ENCODE measurements around the gene KIAA1191.

The KIAA1191 gene

DNA sequence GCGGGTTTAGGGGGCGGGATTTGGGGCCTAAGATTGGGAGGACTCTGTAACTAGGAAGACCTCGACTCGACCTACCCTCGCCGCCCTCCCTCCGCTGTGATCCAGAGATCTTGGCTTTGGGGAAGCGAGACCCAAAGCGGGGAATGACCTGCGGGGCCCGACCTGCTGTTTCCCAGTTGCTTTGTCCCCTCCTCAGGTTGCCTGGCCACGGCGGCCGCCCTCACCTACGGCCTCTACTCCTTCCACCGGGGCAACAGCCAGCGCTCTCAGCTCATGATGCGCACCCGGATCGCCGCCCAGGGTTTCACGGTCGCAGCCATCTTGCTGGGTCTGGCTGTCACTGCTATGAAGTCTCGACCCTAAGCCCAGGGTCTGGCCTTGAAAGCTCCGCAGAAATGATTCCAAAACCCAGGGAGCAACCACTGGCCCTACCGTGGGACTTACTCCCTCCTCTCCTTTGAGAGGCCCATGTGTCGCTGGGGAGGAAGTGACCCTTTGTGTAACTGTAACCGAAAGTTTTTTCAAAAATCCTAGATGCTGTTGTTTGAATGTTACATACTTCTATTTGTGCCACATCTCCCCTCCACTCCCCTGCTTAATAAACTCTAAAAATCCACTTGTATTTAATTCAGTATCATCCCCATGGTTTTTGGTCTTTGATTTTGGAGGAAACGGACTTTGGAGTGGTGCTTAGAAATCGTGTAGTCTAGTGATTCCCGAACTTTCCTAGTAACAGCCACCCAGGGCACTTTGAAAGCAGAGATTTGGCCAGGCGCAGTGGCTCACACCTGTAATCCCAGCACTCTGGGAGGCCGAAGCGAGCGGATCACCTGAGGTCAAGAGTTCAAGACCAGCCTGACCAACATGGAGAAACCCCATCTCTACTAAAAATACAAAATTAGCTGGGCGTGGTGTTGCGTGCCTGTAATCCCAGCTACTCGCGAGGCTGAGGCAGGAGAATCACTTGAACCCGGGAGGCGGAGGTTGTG is 27.9 kb upstream of the KIAA1191 start:
- no peak for DNase-seq (ENCODE audit: low read depth)

DNA sequence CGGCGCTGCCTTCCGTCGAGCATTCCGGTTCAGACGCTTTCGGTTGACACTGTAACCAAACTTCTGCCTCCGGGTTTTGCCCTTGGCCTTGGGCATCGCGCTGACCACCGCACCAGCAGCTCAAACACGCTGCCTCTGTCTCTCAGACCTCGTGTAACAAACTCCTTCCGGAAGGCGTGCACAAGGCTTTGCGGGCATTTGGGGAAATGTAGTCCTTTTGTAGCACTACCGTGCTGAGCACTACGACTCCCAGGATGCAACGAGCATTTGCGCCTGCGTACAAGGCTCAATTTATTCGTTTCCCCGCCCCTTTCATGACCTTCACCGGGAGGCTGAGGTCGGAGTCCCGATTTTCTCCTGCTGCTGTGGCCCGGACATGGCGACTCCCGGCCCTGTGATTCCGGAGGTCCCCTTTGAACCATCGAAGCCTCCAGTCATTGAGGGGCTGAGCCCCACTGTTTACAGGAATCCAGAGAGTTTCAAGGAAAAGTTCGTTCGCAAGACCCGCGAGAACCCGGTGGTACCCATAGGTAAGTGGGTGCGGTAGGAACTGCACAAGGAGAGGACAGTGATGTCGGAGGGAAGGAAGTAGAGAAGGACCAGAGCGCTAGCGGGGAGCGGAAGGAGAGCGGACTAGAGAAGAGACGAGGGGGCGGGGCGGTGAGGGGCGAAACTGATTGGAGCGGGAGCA is 27.0 kb upstream of the KIAA1191 start, which contains the start of the genes HIGD2A and NOP16:
HIGD2A (plus strand) TSS at position 308 of the 691 bp plus-strand sequence; CDS start at position 377, 69 bp downstream.
NOP16 (minus strand) TSS at position 155 of the 691 bp plus-strand sequence; CDS start at position 96, 59 bp downstream.
- DNase-seq (ENCODE audit: low read depth) = peak; percentile 98

DNA sequence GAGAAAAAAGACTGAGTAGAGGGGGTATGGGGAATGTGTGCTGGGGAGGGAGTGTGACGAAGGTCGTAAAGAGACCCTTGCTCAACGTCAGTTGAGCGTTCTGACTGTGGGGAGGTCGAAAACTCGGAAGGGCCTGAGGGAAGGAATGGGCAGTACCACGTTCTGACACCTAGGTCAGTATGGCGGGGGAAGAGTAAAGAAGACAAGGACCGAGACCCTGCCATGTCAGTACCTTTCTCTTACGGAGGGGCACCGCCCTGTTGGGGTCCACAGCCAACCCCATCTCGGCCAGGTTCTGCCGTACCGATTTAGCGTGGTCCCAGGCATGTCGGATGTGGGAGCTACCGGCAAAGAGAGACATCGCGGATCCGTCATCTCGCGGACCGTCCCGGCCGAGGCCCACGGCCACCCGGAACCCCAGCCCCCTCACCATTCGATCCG is 26.5 kb upstream of the KIAA1191 start:
- no peak for DNase-seq (ENCODE audit: low read depth)

DNA sequence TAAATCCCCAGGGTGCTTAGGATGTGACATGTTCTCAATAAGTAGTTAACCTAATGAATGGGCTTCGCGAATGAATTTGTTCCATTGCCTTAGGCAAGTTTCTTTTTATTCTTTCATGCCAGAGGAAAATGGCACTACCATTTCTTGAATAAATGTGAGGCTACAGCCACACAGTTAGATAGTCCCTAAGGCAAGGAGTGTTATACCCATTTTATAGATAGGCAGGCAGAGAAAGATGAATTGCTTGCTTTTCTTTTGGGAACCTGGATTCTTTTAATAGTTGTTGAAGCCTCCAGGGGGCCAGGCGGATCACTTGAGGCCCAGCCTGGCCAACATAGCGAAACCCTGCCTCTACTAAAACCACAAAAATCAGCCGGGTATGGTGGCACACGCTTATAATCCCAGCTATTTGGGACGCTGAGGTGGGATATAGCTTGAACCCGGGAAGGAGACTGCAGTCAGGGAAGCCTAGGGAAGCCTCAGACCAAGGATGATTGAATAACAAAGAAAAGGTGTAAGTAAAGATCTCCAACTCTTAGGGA is 25.9 kb upstream of the KIAA1191 start:
- DNase-seq (ENCODE audit: low read depth) = no peak

DNA sequence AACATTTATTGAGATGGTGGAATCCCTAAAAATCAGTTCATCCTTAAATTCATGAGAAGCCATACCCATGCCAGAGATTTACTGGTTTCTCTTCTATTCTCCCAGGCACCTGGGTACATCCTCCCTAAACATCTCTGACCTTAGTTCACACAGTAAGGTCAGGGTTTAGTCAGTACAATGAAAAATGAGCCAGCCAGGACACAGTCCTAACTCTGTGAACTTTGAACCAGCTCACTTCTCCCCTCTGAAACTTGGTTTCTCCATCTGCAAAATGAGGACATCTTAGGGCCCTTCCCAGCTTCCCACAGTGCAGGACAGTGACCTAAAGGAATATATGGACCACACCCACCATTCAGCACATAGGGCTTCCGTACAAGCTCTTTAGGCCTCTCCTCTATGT is 24.9 kb upstream of the KIAA1191 start:
- DNase-seq (ENCODE audit: low read depth) = no peak

DNA sequence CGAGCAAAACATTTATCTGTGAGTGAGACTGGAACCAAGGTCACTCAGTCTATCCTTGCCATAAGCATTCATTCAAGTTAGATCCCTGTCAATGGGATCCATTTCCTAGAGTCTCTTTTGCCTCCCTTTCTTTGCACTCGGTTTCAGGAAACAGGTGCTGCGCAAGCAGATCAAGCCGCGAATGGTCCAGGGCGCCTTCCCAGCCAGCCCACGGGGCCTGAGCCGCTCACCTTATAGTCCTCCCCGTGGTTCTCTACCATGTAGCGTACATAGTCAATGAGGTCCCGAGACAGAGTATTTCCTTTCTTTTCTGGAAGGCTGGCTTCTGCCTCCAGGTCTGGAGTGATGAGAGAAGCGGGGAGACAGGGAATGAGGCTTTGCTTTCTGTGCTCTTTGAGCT is 23.4 kb upstream of the KIAA1191 start:
- DNase-seq (ENCODE audit: low read depth) = no peak

DNA sequence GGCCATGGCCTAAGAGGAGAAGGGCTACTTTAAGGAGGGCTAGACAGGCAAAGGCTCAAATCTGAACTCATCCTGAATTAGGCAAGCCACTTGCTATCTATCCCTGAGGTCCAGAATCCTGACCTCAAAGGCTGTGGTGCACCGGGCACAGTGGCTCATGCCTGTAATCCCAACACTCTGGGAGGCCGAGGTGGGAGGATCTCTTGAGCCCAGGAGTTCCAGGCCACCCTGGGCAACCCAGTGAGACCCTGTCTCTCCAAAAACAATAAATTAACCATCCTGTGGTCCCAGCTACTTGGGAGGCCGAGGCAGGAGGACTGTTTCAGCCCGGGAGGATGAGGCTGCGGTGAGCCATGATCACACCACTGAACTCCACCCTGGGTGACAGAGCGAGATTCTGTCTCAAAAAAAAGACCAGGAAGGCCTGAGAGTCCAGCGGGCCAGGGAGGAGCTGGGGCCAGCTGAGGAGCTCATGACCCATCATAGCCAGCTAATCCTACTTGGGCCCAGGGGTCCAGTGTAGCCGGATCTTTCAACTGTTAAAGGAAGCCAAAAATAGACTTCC is 22.9 kb upstream of the KIAA1191 start:
- DNase-seq (ENCODE audit: low read depth) = no peak

DNA sequence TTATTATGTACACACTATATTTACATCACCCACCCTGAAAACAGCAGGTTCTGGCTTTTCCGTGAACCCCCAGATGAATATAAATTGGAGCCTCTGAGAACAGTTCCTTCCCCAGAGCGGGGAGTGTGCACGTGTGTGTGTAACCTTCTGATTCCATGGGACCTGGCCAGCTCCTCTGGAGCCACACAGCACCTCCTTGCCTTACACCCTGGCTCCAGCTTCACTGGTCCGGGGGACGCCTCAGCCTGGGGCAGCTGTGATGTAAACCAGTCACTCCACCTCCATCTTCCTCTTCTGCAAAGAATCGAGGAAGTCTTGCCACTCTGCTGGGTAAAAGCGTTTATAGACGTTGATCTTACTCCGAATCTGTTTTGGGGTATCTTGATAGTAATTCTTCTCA is 22.4 kb upstream of the KIAA1191 start:
- no peak for DNase-seq (ENCODE audit: low read depth)

DNA sequence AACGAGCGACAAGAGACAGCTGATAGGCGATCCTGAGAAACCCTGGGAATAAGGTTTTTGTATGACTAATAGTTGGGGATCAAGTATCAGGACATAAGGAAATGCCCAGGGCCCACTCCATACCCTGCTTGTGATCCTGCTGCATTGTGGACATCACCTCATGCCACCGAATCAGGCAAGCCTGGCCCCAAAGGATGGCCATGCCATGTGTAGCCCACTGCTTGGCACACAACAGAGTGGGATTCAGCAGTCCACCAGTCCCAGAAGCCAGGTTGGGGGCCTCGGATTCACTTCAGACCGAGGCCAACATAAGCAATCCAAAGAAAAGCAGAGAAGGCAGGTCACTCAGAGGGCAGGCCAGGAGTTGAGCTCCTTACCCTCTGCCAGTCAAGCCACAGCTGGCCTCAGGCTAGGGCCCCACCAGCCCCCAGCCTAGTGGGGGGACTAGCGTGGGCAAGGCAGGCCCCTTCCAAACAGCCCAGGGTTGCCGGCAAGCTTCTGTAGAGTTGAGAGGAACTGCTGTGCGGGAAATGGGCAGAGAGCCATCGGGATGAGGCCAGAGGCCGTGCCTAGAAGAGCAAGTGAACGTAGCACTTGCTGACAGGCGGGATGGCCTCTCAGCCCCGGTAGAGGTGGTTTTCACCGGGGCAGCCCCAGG is 21.8 kb upstream of the KIAA1191 start:
- no peak for DNase-seq (ENCODE audit: low read depth)

DNA sequence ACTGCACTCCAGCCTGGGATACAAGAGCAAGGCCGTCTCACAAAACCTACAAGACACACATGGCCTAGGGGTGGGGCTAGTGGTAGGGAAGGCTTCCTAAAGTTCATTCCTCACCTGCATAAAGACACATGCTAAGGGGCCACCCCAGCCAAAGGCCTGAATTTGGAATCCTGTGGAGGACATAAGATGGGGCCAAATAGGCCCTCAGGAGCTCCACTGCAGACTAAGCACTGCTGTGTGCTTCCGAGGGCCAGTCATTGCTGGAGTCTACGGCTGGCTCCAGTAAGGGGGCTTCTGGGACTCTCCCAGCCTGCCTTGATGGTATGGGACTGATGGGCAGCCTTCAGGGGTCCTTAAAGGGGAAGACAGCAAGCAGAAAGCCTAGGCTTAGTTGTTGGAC is 21.2 kb upstream of the KIAA1191 start:
- DNase-seq (ENCODE audit: low read depth) = no peak

DNA sequence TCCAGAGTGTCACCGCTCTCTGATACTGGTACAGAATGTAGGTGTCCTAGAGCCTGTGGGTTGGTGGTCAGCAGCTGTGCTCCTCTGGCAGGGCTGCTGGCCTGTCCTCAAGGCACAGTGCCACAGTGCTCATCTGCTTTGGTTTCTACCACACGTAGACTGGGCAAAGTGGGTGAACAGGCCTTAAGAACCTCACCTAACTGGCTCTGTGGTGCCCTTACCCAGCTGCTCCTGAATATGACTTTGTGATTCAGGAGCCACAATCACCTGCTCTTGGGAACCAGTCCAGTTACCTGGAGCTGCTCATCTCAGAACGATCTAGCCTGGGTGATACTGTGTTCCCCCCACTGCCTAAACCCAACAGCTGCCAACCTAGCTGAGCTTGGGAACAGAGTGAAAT is 20.4 kb upstream of the KIAA1191 start:
- DNase-seq (ENCODE audit: low read depth) = no peak

DNA sequence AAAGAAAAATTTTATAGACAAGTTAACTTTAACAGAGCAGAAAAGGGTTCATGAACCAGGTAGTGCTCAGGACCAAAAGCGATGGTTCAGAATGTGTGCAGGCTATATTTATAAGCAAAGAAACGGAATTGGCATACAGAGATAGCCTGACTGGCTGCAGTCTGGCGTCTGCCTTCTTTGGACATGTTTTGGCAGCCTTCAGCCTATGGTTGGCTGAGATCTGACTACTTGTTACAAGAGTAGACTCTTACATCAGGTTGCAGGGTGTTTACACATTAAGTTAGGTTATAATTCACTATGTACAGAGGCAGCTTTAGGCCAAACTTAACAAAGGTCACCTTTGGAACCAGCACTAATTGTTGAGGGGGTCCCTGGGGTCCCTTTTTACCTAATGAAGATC is 19.9 kb upstream of the KIAA1191 start:
- no peak for DNase-seq (ENCODE audit: low read depth)

DNA sequence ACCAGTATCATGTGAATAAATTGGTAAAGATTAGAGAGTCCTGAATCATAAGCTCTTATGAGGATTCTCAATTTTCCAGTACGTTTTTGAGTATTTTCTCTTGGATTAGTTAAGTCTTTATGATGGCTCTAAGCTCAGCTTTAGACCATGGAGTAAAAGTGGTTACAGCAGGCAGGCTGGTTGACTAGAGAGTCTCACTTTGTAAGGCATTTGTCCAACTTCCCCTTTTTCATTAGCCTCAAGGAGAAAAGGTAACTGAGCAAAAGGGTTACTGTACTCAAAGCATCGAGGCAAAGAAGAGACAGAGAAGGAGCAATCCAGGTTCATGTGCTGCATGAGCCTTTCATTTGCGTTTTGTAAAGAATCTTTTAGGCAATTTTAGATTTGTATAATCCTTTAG is 18.3 kb upstream of the KIAA1191 start:
- DNase-seq (ENCODE audit: low read depth) = no peak

DNA sequence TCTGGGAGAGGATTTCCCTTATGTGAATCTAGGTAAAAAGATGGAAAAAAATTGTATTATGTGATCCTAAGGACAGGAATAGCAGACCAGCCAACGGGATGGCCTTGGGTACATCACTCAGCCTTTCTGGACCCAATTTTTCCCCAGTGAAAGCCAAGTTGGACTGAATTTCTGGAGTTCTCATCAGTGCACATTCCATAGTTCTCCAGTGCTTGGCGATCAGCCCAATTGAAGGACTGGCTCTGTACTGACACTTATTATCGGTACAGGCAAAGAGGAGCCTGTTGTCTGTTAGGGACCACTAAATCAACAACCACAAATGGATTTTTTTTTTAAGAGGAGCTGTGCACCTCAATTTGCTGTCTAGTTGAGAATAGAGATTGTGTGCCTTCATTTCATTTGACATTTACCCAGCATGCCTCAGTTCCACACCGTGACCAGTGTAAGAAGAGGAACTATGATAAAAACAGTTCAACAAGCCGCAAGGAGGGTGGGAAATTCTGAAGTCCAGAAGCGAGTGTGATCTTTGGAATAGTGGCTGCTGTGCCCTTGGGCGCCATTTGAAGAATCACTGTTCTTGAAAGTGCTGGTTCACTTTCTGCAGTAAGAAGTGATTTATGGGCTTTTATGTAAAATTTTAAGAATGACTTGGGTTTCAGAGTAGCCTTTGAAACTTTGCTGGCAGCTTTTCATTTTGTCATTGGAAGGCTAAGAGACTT is 11.7 kb upstream of the KIAA1191 start:
- DNase-seq (ENCODE audit: low read depth) = no peak

DNA sequence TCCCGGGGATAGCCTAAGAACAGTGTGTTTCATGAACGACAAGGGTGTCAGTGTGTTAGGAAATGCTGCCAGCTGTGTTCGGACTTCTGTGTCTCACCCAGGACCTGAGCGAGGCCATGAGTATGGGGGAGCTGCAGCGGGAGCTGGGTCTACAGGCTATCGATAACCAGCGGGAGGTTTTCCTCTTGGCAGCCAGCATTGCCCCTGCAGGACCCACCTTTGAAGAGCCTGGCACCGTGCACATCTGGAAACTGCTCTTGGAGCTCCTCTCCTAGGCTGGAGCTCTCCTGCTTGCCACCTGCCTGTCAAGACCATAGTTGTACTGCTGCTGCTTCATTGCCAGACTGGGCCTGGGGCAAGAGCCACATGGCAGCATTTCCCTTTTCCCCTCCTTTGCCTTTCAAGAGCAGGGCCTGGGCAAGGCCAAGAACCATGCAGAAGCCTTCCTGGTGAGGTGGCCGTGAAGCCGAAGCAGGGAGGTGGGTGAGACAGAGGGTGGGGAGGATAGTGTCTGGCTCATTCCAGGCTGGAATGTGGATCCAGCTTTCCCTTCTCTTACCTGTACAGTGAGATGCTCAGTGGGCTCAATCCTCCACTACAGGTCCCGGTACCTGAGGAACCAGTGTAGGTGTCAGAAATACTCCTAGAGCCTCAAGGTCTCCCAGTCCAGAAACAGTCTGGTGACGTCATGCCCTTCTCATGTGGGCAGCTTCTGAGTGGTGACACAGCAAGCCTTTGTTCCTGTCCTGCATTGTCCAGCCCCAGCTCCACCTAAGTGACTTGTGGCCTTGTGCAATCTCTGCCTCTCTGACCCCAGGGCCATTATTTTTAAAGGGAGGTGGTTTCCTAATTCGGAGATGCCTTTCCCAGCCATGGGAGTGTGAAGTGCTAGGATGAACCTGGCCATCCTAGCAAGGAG is 10.3 kb upstream of the KIAA1191 start:
- DNase-seq (ENCODE audit: low read depth) = no peak

DNA sequence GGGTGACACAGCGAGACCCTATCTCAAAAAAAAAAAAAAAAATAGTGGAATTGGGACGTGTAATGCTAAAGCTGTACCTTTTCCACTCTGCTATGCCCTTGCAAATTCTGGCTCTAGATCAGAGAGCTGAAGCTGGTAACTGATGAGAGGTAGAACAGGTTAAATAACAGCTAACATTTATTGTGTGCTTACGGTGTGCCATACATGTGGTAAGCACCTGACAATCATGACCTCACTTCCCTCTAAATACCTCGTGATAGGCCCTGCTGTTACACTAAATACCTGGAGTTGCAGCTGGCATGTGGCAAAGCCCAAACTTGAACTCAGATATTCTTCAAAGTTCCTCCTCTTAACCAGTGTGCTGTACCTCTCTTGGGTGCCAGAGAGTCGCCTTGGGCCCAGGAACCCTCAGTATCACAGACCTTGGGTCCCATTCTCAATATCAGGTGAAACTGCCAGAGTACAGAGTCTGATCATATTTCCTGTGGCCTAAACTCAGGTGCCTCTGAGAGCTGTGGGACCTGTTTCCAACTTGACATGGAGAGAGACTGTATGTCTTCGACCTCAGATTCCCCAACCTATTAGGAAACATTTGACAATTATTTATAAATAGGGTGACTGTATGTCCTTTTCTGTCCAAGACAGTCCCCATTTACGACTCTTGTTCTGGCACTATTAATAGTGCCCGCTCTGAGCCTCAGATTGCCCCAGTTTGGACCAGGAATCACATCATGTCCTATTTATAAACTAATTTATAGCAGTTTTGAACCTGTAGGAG is 8.6 kb upstream of the KIAA1191 start:
- no peak for DNase-seq (ENCODE audit: low read depth)

DNA sequence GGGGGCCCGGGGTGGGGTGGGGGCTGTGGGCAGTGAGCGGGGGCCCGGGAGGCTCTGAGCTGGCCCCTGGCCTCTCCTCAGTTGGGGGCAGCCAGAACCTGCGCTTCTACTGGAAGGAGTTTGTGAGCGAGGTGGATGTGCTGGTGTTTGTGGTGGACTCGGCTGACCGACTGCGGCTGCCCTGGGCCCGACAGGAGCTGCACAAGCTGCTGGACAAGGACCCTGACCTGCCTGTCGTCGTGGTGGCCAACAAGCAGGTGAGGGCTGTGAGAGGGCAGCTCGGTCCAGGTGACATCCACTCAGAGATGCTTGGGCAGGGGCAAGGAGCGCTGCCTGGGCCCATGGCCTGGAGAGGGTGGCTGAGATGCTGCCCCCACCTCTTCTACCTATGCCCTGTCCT is 7.2 kb upstream of the KIAA1191 start:
- DNase-seq (ENCODE audit: low read depth) = no peak

DNA sequence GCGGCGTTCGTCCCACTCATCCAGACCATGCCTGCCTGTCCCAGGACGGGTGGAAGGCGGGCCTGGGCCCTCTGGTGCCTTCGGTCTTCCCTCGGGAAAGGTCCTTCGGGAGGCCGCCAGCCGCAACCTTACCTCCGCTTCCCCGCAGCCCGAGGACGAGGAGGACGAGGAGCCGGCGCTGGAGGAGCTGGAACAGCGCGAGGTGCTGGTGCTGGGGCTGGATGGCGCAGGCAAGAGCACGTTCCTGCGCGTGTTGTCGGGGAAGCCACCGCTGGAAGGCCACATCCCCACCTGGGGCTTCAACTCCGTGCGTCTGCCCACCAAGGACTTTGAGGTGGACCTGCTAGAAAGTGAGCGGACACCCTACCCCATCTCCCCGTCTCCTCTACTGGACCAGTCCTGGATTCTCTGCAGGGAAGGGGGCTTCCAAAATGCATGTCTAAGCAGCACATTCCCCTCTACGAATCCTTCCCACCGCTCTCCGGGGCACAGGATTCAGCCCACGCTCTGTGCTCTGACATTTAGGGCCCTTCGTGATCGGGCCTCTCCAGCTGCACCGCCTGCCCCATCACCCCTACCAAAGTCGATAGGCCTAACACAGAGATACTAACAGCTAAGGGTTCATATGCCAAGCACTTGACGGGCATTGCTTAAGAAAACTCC is 4.8 kb upstream of the KIAA1191 start:
- DNase-seq (ENCODE audit: low read depth) = no peak

Data from activated T-helper 1 cell treated with Interleukin-2 at 50 U/mL for 16 hours (primary cell).